SU-DHL-6 (cell line): Measurements from ENCODE around the gene ENTPD6.

Experiments
- H2AFZ ChIP-seq: fragments of 200-600 bp; sonication (generic); 2 replicates; pipeline ENCODE4 v1.6.1; 2014; ENCODE audit warnings: low read depth, mild to moderate bottlenecking, moderate library complexity, mixed read lengths, antibody characterized with exemption, low read length; ENCODE audit not compliant: severe bottlenecking
- H3F3A ChIP-seq: fragments of 200-600 bp; shearing (Covaris generic); 2 replicates; pipeline ENCODE4 v1.6.0; 2016; ENCODE audit warnings: antibody characterized with exemption, mild to moderate bottlenecking; ENCODE audit not compliant: insufficient read depth
- H3K27ac ChIP-seq: fragments of 200-600 bp; sonication (generic); 2 replicates; pipeline ENCODE4 v1.5.1; 2016; ENCODE audit warnings: low read depth, mild to moderate bottlenecking, low read length, moderate library complexity, mixed read lengths
- H3K27me3 ChIP-seq: fragments of 200-600 bp; sonication (generic), shearing (Covaris generic); 2 replicates; pipeline ENCODE4 v1.6.0; 2014; ENCODE audit warnings: mild to moderate bottlenecking, low read length
- H3K36me3 ChIP-seq: fragments of 200-600 bp; sonication (generic); 2 replicates; pipeline ENCODE4 v1.6.1; 2014; ENCODE audit warnings: mild to moderate bottlenecking, low read length, mixed read lengths
- H3K4me2 ChIP-seq: fragments of 300-600, 200-600 bp; shearing (Covaris generic), sonication (generic); 2 replicates; pipeline ENCODE4 v1.6.0; 2014; ENCODE audit warnings: low read length, low read depth, mild to moderate bottlenecking; ENCODE audit not compliant: poor library complexity, severe bottlenecking
- H3K4me3 ChIP-seq: fragments of 200-600 bp; sonication (generic); 2 replicates; pipeline ENCODE4 v1.5.1; 2014; ENCODE audit warnings: antibody characterized with exemption, low read length, mild to moderate bottlenecking, mixed read lengths; ENCODE audit not compliant: insufficient read depth, poor library complexity, severe bottlenecking
- H3K79me2 ChIP-seq: fragments of 200-600 bp; sonication (generic); 2 replicates; pipeline ENCODE4 v1.6.1; 2014; ENCODE audit warnings: mild to moderate bottlenecking, low read length, moderate library complexity; ENCODE audit not compliant: insufficient read depth
- H3K9ac ChIP-seq: fragments of 200-600 bp; sonication (generic); 2 replicates; pipeline ENCODE4 v1.7.0; 2014; ENCODE audit warnings: mild to moderate bottlenecking, low read length
- H3K9me2 ChIP-seq: fragments of 200-600 bp; sonication (generic); replicated peaks from 2 replicates; pipeline ENCODE4 v1.6.1; 2014; ENCODE audit warnings: low read length; ENCODE audit not compliant: insufficient read depth
- H3K9me3 ChIP-seq: fragments of 200-600 bp; sonication (generic); 2 replicates; pipeline ENCODE4 v1.6.1; 2014; ENCODE audit warnings: low read length, mixed read lengths; ENCODE audit not compliant: insufficient read depth
- H4K20me1 ChIP-seq: fragments of 200-600 bp; sonication (generic); 2 replicates; pipeline ENCODE4 v1.6.1; 2014; ENCODE audit warnings: low read depth, mild to moderate bottlenecking, antibody characterized with exemption, low read length, moderate library complexity, mixed read lengths
- EZH2phosphoT487 ChIP-seq: fragments of 200-600 bp; sonication (generic), shearing (Covaris generic); conservative IDR thresholded peaks from 2 replicates; pipeline ENCODE4 v1.6.1; 2018; ENCODE audit warnings: mild to moderate bottlenecking, antibody characterized with exemption, low read length, moderate library complexity, mixed read lengths
- TF ChIP-seq, protein P1 (sequence below): fragments of 200-600 bp; sonication (generic); IDR thresholded peaks from one replicate; pipeline ENCODE4 v1.5.1; 2017; ENCODE audit warnings: antibody characterized with exemption, mild to moderate bottlenecking, low read length, moderate library complexity; ENCODE audit not compliant: insufficient read depth, poor library complexity, severe bottlenecking

The ENTPD6 gene

DNA sequence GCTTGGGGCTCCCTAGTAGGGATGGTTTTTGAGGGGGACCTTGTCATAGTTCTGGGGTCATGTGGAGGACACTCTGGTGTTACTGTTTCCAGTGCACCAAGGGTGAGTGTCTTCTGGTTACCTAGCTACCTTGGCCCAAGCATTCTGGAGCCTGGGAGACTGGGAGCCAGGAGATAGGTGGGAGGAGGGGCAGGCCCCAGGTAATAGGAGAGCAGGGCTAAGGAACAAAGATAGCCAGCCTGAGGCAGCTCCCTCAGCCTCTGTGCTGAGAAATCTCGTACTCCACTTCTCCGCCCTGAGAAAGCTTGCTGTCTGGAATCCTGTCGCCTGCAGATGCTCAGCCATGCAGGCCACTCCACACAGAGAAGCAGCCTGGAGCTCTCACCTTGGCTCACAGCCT, 8.3 kb upstream of the ENTPD6 start:
- Histone ChIP-seq H3K9me2 (no peaks in the 10 kb centered on the region), H4K20me1 (no peaks in the 10 kb centered on the region), H3K4me2 (no peak overlapping the region), H3K27ac (no peak overlapping the region), H3K9ac (no peak overlapping the region), H3K79me2 (no peaks in the 10 kb centered on the region), H3K36me3 (no peaks in the 10 kb centered on the region), H2AFZ (no peak overlapping the region), H3K4me3 (no peak overlapping the region), H3K9me3 (no peaks in the 10 kb centered on the region), H3F3A (no peaks in the 10 kb centered on the region), H3K27me3 (no peaks in the 10 kb centered on the region)
- TF ChIP-seq, protein P1, sequence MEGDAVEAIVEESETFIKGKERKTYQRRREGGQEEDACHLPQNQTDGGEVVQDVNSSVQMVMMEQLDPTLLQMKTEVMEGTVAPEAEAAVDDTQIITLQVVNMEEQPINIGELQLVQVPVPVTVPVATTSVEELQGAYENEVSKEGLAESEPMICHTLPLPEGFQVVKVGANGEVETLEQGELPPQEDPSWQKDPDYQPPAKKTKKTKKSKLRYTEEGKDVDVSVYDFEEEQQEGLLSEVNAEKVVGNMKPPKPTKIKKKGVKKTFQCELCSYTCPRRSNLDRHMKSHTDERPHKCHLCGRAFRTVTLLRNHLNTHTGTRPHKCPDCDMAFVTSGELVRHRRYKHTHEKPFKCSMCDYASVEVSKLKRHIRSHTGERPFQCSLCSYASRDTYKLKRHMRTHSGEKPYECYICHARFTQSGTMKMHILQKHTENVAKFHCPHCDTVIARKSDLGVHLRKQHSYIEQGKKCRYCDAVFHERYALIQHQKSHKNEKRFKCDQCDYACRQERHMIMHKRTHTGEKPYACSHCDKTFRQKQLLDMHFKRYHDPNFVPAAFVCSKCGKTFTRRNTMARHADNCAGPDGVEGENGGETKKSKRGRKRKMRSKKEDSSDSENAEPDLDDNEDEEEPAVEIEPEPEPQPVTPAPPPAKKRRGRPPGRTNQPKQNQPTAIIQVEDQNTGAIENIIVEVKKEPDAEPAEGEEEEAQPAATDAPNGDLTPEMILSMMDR, result no peak
- TF ChIP-seq EZH2phosphoT487, result no peak

DNA sequence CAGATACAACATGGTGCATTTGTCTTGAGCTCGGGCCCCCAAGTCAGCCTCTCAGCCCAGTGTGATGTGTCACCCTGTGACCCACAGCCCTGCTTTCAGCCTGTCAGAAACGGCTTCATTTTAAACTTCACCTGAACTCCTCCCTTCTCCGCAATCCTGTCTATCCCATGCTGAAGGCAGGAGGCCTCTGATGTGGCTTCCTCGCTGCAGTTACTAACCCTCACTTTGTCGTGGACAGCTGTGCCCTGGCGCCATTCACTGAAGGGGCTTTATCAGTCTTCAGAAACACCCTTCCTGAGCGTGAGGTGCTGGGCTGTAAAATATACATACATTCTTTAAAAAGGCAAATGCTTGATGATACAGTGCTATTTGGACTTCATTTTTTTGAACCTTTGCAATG, 7.9 kb upstream of the ENTPD6 start:
- H3K4me3 ChIP-seq, result no peak overlapping the region
- H4K20me1 ChIP-seq, result no peaks in the 10 kb centered on the region
- TF ChIP-seq, protein P1, result no peak
- no peak for TF ChIP-seq EZH2phosphoT487
- H3K4me2 ChIP-seq, result no peak overlapping the region
- no peaks in the 10 kb centered on the region for H3F3A ChIP-seq
- H3K27me3 ChIP-seq, result no peaks in the 10 kb centered on the region
- no peaks in the 10 kb centered on the region for H3K9me3 ChIP-seq
- no peak overlapping the region for H3K27ac ChIP-seq
- H3K9ac ChIP-seq, result no peak overlapping the region
- no peaks in the 10 kb centered on the region for H3K79me2 ChIP-seq
- H2AFZ ChIP-seq, result no peak overlapping the region
- no peaks in the 10 kb centered on the region for H3K9me2 ChIP-seq
- H3K36me3 ChIP-seq, result no peaks in the 10 kb centered on the region

DNA sequence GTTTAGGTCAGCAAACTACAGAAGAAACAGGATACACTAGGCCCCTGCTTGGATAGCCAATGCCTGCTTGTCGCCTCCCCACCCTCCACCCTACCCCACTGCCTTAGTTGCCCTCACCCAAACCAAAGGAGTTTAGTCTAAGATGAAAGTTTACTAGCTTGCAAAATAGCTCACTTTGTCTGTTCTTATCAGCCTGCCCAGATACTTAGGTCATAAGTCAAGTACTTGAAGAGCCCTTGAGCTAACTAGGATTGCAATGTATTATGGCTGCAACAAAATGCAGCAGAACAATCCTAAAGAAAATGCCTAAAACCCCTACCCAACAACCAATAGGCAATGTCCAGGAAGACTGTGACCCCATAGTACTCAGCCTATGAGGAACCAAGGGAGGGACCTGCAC, 7.3 kb upstream of the ENTPD6 start:
- H3K4me3 ChIP-seq, result no peak overlapping the region
- H4K20me1 ChIP-seq, result no peaks in the 10 kb centered on the region
- no peaks in the 10 kb centered on the region for H3K9me2 ChIP-seq
- no peaks in the 10 kb centered on the region for H3K36me3 ChIP-seq
- no peaks in the 10 kb centered on the region for H3F3A ChIP-seq
- no peak overlapping the region for H3K4me2 ChIP-seq
- H3K9ac ChIP-seq, result no peak overlapping the region
- H3K27me3 ChIP-seq, result no peaks in the 10 kb centered on the region
- H3K27ac ChIP-seq, result no peak overlapping the region
- no peaks in the 10 kb centered on the region for H3K79me2 ChIP-seq
- H3K9me3 ChIP-seq, result no peaks in the 10 kb centered on the region
- no peak for TF ChIP-seq EZH2phosphoT487
- TF ChIP-seq, protein P1, result no peak
- H2AFZ ChIP-seq, result no peak overlapping the region
